GM21723 (cell line): ENCODE data around the gene SCNN1G.
A peak's percentile ranks its signal among the peaks of the same experiment; 100 is the strongest.
"Not testable (repeated sequence)": the region's sequence is repeated elsewhere in the genome, so short reads cannot be mapped to it uniquely, and the experiment has no call there.

ENCODE experiments used
- ATAC-seq: cut with Tn5 transposase; IDR thresholded peaks from one replicate; pipeline ENCODE4 v1.9.1; 2021; ENCODE audit warnings: mild to moderate bottlenecking, moderate library complexity; ENCODE audit not compliant: unreplicated experiment

SCNN1G gene, protein sequence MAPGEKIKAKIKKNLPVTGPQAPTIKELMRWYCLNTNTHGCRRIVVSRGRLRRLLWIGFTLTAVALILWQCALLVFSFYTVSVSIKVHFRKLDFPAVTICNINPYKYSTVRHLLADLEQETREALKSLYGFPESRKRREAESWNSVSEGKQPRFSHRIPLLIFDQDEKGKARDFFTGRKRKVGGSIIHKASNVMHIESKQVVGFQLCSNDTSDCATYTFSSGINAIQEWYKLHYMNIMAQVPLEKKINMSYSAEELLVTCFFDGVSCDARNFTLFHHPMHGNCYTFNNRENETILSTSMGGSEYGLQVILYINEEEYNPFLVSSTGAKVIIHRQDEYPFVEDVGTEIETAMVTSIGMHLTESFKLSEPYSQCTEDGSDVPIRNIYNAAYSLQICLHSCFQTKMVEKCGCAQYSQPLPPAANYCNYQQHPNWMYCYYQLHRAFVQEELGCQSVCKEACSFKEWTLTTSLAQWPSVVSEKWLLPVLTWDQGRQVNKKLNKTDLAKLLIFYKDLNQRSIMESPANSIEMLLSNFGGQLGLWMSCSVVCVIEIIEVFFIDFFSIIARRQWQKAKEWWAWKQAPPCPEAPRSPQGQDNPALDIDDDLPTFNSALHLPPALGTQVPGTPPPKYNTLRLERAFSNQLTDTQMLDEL

DNA sequence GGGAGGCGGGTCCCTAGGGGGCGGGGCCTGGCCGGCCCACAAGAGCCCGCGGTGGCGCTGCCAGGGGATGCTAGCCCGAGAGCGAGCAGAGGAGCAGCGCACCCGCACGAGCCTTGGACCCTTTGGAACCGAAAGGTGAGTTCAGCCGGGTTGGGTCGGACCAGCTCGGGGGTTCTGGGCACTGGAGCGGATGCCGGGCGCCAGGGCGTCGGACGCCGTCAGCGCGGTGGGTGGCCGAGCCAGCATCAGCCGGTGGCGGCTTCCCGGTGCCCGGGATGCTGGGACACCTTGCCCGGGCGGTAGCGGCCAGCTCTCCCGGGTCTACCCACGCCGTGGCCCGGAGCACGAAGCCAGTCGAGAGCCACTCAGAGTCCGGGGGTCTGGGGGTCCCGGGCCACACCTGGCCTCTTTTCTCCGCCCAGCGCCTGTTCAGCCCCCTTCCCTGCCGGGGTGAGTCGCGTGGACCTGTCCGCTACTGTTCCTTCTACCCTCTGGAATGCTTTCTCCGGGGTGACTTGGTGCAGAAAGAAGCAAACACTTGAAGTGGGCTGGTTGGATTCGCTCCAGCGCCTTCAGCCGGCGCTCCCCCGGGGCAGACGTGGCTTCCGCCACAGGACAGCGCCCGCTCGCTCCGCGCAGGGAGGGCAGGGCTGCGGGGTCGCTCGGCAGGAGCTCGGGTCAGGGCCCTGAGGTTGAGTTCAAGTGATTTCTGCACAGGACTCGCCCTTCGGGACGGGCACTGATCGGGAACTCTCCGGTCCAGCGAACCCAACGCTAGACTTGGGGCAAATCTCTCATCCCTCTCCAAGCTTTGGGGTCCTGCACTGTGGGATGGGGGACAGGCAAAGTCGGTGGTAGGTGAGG, at the start of gene SCNN1G:
TSS of gene SCNN1G (plus strand) at position 67 of the 864 bp plus-strand sequence. CDS start 3,527 bp downstream, outside the sequence.
- ATAC-seq = peak; percentile 27

DNA sequence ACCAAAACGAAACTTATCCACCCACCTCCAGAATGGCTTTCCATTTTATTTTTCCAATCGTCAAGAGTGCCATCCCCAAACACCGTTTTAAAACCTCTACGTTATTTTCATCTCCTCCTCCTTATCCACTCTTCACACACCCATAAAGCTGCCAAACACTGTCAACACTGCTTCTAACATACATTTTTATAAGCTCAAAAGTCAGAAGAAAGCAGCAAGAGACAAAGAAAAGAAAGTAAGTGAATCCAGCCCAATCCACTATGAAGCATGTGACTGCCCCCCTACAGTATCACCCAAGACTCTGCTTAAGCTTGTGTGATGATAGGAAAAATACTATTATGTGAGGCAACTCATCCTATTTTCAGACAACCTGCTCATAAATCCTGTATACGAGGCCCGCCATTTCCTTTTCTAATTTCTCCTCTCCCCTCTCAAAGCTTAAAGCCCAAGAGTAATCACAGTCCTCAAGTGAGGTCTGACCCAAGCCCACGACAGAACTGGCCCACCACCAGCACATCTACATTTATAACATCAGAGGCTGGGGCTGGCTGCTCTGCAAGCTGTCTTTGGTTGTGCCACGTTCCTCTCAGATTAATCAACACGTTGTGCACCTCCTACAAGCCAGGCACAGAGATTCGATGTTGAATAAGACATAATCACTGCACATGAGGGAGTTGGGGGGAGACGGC, 49.6 kb upstream of the SCNN1G start:
- no peak for ATAC-seq

DNA sequence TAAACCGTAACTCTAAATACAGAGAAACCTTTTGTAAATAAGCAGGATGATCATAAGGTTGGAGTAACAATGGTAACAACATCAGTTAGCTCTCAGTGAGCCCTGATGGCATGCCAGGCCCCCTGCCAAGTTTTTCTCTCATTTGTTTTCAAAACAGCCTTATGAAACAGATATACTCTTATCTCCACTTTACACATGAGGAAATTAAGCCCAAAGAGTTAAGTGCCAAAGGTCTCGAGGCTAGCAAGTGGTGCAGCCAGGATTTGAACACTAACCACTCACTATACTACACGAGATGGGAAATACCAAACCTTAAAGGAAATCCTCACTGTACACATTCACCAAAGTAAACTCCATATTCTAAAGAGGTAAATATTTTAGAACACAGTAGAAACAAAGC, 48.3 kb upstream of the SCNN1G start:
- no peak for ATAC-seq

DNA sequence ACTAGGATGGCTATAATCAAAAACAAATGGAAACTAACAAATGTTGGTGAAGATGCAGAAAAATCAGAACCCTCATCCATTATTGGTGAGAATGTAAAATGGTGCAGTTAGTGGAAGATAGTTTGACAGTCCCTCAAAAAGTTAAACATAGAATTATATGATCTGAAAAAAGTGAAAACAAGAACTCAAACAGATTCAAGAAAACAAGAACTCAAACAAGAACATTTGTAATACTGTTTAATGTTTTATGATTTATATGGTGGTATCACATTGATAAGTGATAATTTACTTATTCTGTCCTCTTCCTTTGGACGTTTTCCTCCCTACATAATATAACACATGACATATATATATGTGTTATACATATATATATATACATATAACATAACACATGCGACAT, 45.3 kb upstream of the SCNN1G start:
- ATAC-seq = no peak

DNA sequence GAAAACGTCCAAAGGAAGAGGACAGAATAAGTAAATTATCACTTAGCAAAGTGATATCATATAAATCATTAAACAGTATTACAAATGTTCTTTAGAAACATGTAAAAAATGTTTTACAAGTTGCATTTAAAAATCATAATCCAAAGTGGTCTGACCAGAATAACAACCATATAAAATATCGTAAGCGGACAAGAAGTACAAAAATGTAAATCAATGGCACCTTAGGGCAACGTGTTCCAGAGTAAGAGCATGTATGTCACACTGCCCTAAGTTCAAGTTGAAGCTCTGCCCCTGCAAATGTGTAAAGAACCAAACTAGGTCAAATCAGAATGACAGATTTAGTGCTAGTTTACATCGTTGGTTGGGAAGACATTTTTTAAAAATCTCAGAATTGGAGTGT, 44.7 kb upstream of the SCNN1G start:
- no peak for ATAC-seq

DNA sequence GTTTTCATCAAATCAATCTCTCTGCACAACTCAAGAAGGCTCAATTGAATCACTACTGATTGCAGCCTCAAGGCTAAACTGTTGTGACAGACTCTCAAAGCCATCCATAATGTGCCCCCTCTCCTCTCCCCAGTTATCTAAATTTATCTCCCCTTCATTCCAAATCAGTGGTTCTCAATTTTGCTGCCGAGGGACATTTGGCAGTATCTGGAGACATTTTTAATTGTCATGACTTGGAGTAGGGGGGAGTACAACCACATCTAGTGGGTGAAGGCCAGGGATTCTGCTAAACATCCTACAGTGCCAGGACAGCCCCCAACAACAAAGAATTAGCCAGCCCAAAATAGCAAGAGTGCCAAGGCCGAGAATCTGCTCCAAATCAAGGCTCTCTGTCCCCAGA, 42.4 kb upstream of the SCNN1G start:
- no peak for ATAC-seq

DNA sequence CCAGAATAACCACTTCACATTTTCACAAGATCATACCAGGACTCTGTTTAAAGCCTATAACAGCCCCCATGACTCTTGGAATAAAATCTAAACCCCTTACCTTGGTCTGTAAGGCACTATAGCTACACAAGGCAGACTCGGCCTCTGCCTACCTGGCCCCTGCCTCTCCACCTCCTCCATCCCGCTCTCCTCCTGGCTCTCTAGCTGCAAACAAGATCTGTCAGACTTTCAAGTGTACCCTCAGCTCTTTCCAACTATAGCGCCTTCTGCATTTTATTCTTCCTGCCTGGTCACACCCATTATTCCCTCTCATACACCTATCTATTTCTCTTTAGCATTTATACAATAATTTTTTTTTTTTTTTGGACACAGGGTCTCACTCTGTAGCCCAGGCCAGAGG, 41.5 kb upstream of the SCNN1G start:
- no peak for ATAC-seq

DNA sequence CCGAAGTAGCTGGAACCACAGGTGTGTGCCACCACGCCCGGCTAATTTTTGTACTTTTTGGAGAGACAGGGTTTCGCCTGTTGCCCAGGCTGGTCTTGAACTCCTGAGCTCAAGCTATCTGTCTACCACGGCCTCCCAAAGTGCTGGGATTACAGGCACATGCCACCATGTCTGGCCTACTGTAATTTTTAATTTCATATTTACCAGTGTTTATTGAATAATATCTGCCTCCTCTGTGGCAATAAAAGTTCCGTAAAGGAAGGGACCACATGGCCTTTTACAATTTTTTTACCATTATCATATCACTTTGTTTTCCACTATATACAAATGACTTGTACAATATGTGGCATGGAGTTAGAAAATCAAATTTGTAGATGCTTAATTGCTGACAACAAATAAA, 41.0 kb upstream of the SCNN1G start:
- ATAC-seq = no peak

DNA sequence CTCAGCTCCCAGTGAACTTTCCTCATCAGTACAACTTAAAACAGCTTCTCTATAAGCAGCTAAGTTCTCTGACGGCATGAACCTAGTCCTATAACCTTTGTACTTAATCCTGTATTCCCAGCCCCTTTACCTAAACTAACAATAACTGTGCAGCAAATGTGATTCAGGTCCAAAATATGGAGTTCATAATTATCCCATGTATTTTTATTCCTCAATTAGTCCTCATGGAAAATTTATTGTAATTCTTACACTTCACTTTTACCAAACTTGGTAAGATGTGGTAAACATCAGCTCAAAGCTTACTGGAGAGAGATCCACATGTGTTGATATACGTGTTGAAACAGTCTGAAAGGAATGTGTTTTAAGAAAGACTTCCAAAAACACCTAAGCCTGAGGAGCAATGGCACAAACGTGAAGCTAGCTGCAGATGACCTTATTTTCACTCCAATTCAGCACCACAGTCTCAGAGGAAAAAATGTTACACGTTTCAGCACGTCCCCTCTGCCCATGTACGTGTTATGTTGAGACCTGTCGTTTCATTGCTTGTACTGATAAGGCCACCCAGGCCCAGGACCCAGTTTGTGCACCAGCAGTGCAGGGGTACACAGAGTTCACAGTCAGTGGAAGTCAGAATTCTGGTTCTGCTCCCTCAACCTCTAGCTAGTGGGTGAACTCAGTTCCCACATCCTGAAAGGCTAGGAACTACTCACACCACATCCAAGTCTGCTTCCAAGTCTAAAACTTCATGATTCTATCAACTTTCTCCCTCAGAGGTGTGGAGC, 40.4 kb upstream of the SCNN1G start:
- ATAC-seq = no peak

DNA sequence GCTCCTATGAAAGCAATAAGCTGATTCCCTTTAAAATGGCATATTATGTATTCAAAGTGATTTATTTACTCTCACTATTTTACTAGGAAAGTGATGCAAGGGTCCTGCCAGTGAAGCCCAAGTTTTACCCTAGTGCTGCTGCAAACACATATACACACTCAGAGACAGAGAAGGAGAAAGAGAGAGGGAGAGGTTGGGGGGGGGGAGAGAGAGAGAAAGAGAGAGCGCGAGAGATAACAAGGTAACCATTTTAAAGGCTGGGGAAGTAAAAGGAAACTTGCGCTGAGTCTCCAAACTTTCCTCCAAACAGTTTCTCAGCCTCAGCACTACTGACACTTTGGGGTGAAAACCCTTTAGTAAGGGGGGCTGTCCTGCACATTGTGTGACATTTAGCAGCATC, 39.2 kb upstream of the SCNN1G start:
- no peak for ATAC-seq

DNA sequence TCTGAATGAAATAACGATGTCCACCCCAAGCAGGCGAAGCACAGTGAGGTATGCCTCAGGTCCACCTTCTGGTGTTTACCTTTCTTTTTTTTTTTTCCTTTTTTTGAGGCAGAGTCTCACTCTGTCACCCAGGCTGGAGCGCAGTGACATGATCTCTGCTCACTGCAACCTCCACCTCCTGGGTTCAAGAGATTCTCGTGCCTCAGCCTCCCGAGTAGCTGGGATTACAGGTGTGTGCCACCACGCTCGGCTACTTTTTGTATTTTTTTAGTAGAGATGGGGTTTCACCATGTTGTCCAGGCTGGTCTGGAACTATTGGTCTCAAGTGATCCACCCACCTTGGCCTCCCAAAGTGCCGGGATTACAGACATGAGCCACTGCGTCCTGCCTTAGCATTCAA, 38.2 kb upstream of the SCNN1G start:
- not testable (repeated sequence) for ATAC-seq

DNA sequence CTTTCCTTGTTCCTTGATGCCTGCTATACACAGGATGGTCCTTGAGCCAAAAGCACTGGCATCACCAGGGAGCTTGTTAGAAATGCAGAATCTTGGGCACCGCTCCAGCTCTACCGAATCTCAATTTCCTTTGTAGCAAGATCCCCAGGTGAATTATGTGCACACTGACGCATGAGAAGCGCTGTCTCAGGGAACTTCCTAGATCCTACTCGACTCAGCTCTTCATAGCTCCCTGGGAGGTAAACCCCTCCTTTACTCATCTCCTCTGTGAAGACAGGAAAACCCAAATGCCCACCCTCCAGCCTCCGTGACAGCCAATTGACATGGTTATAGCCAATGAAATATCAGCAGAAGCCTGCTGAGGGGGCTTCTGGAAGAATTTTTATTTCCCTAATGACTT, 37.4 kb upstream of the SCNN1G start:
- no peak for ATAC-seq

DNA sequence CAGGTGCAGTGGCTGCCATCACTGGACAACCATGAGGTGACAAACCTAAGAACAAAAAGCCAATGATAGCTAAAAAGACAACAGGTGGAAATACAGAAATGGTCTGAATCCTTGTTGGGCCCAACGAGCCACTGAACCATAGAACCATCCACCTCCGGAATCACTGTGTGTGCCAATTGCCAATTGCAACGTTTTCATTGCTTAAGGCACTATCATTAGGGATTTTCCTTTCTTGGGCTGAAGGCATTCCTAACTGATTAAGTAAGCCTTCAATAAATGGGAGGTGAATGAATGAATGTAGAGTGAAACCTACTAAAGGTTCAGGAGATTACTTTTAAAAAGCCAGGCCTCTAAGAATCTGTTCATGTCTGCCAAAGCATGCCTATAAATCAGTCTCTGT, 36.9 kb upstream of the SCNN1G start:
- no peak for ATAC-seq

DNA sequence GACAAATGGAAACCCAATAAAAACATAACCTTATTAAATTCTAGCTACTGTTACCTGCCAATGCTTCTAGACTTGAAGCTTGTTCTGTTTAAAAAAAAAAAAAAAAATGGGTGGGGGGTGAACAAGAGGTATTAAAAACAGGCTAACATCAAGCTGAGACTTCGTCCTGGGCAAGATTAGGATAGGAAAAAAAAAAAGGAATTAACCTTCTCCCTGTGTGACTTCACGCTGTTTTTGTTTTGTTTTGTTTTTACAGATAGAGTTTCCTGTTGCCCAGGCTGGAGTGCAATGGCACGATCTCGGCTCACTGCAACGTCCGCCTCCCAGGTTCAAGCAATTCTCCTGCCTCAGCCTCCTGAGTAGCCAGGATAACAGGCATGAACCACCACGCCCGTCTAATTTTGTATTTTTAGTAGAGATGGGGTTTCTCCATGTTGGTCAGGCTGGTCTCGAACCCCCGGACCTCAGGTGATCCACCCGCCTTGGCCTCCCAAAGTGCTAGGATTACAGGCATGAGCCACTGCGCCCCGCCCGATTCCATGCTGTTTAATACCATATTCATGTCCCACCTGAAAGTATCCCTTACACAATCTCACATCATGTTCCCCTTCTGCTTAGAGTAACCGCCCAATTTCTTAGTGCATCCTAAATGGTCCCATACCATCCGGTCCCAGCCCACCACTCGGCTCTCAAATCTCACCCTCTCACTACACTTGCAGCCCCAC, 35.5 kb upstream of the SCNN1G start:
- ATAC-seq = no peak

DNA sequence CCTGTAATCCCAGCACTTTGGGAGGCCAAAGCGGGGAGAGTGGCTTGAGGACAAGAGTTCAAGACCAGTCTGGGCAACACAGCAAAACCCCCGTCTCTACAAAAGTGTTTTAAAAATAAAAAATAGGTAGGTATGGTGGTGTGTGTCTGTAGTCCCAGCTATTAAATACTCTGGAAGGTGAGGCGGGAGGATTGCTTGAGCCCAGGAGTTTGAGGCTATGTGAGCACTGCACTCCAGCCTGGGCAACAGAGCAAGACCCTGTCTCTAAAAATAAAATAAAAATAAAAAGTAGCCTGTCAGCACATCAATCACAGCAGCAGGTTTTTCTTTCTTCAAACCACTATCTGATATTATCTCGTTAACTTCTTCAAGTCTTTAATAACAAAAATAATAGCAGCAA, 34.9 kb upstream of the SCNN1G start:
- ATAC-seq = no peak

DNA sequence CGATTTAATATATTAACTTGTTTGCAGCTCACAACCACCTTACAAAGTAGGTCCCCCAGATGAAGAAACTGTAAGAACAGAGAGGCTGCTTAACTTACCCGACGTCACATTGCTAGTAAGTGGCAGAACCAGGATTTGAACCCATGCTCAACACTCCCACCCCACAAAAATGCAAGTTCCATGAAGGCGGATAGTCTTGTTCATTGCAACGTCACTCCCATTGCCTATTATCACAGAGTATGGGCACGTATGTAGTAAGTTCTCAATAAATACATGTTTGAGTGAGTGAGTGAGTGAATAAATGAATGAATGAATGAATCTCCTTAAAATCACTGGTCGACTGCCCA, 34.4 kb upstream of the SCNN1G start:
- no peak for ATAC-seq

DNA sequence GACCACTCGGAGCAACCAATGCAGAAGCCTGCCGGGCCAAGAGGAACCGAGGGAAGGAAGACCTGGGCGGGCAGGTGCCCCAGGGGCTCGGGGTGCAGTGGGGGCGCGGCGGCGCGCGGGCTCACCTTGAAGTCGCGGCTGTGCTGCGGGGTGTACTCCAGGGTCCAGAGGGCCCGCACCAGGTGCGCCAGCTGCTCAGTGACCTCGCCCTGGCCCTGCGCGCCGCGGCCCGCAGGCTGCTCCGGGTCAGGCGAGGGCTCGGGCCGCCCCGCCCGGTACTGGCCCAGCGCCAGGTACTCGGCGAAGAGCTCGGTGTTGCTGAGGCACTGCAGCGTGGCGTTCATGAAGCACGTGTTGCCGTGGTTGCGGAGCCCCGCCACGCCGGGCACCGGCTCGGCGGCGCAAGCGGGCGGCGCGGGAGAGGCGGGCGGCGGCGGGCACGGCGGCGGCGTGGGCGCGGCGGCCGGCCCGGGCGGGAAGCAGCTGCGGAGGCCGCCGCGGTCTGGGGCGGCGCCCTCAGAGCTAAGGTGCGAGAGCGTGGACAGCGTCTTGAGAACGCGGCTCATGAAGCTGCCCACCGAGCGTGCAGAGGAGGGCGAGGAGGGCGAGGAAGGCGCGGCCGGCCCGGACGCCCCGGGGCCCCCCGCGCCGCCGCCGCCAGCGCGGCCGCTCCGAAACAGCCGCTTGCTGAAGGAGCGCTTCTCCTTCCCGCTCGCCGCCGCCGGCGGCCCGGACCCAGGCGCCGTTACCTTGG, 33.9 kb upstream of the SCNN1G start:
- ATAC-seq = peak; percentile 43

DNA sequence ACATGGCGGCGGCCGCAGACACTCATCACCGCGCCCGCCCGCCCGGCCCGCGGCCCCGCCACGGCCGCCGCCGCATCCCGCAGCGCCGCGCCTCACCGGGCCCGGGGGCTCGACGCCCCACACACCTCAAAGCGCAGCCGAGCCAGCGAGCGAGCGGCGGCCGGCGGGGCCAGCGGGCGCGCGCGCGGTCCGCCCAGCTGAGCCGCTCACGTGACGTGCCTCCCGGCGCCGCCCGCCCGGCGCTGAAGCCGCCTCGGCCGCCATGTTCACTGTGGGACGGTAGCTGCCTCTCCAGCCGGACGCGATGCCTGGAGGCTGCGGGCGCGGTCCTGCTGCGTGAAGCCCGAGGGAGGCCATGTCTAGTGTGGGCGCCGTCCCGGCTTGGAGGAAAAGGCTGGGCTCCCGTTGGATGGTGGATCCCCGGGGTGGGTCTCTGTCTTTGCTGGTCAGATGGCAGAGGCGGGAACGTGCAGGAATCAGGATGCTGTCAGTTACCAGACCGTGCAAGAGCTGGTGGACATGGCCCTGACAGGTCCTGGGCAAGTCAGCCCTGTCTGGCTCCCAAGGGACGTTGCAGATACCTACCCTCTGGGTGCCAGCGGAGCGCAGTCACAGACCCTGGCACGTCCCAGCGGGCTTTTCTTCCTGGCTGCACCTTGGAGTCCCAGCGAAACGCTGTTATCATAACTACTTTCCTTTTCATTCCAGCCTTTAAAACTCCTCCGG, 33.1 kb upstream of the SCNN1G start, which contains the start of gene USP31:
TSS of gene USP31 (minus strand) at position 186 of the 726 bp plus-strand sequence. CDS start at position 4, 182 bp downstream.
- peak; percentile 95 for ATAC-seq
